ENCODE measurements around the gene AUTS2.

The AUTS2 gene

DNA sequence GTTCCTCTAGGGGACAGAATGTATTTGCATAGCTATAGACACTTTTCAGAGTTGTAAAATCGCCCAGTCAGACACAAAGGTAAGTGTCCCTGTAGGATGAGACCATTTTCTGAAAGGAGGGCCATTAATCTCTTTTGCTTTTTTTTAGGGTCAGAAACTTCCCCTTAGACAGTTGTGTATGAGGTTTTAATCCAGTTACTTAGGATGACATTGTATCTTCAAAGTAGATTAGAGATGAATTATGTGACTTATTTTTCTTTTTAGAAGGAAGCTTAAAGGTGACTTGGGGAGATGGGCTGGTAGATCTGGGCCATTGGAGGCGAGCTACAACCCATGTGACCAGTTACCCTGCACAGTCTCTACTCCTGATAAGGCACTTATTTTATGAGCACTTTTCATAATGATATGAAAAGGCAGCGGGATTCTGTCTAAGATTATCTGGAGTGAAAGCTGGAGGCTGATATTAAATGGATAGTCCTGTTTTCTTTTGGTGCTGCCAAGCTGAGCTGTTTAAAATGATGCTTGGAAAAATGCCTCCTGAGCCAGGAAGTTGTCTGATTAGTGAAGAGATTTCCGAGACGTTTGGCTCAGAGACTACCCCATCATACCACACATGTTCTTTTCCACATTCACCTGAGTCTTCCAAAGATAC, 264.3 kb downstream of the AUTS2 start:
- no peak overlapping the region for H3K4me3 ChIP-seq (ENCODE audit: low read depth, low read length)
- TF ChIP-seq, protein P1, sequence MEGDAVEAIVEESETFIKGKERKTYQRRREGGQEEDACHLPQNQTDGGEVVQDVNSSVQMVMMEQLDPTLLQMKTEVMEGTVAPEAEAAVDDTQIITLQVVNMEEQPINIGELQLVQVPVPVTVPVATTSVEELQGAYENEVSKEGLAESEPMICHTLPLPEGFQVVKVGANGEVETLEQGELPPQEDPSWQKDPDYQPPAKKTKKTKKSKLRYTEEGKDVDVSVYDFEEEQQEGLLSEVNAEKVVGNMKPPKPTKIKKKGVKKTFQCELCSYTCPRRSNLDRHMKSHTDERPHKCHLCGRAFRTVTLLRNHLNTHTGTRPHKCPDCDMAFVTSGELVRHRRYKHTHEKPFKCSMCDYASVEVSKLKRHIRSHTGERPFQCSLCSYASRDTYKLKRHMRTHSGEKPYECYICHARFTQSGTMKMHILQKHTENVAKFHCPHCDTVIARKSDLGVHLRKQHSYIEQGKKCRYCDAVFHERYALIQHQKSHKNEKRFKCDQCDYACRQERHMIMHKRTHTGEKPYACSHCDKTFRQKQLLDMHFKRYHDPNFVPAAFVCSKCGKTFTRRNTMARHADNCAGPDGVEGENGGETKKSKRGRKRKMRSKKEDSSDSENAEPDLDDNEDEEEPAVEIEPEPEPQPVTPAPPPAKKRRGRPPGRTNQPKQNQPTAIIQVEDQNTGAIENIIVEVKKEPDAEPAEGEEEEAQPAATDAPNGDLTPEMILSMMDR (IDR thresholded peaks at IDR 0.05; ENCODE audit: low read depth, low read length), result no peak

DNA sequence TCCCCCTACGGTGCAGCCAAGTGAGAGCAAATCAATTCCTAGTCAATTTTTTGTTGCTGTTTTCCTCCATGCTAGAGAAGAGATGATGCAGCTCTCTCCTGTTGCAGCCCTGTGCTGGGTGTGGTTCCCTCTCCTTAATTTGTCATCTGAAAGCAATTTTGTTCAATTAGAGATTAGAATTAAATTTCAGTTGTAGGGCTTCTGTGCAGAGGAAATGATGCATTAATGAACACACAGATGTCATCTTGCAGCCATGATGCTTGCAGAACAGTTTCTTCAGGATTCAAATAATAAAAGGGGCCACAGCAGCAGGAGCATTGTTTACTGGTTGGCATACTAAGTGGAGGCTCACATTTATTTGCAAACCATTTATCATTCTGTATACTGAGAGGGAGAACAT, 266.0 kb downstream of the AUTS2 start:
- no peak overlapping the region for H3K4me3 ChIP-seq (ENCODE audit: low read depth, low read length)
- TF ChIP-seq, protein P1 (IDR thresholded peaks at IDR 0.05; ENCODE audit: low read depth, low read length), result no peak

DNA sequence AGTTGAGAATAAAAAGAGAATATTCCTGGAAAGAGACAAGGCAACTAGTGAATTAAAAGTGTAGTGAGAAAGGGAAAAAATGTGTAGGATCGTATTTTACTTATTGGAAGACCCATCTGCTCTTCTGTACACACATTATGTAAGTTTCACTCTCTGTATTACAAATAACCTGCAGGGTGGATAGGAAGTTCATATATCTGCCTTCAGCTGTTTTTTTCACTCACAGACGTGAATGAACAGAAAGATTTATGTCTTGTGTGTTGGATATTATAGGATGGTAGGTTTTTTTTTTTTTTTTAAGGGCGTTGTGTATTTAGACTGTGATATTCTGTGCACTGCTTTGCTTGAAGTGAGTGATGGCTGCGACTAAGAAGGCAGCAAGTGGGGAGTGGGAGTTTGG, 266.5 kb downstream of the AUTS2 start:
- TF ChIP-seq, protein P1 (IDR thresholded peaks at IDR 0.05; ENCODE audit: low read depth, low read length), result no peak
- no peak overlapping the region for H3K4me3 ChIP-seq (ENCODE audit: low read depth, low read length)

DNA sequence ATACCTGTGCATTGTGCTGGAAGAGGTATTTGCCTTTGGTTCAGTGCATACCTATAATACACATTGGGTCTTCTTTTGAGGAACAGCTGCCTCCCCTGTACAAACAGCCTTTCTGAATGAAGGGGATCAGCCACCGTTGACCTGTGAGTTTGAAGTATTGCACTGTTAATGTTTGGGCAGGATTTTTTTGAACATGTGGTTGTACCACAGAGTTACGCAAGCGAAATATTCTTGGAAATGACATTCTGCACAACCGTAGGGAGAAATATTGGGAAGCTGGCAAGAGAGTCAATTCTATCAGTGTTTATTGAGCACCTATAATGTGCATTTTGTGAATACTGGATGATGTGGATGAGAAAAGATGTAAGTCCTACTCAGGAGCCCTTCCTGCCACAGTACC, 270.6 kb downstream of the AUTS2 start:
- TF ChIP-seq, protein P1 (IDR thresholded peaks at IDR 0.05; ENCODE audit: low read depth, low read length), result no peak
- no peak overlapping the region for H3K4me3 ChIP-seq (ENCODE audit: low read depth, low read length)

DNA sequence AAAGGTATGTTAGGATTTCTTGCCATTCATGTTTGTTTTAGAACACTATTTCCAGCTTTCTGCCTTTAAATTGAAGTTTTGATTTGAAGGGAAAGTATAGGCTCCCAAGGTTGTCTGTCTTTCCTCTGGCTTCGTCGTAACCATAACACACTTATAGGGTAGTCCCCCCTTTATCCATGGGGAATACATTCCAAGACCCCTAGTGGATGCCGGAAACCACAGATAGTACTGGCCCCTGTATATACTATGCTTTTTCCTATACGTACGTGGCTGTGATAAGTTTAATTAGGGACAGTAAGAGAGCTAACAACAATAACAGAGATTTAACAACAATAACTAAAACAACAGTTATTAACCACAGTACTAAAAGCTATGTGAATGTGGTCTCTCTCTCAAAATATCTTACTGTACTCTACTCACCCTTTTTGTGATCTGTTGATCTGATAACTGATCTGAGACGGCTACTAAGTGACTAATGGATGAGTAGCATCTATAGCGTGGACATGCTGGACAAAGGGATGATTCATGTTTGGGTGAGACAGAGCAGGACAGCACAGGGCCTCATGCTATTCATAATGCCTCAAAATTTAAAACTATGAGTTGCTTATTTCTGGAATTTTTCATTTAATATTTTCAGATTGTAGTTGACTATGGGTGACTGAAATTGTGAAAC, 273.1 kb downstream of the AUTS2 start:
- TF ChIP-seq, protein P1 (IDR thresholded peaks at IDR 0.05; ENCODE audit: low read depth, low read length), result no peak
- H3K4me3 ChIP-seq (ENCODE audit: low read depth, low read length), result no peak overlapping the region

DNA sequence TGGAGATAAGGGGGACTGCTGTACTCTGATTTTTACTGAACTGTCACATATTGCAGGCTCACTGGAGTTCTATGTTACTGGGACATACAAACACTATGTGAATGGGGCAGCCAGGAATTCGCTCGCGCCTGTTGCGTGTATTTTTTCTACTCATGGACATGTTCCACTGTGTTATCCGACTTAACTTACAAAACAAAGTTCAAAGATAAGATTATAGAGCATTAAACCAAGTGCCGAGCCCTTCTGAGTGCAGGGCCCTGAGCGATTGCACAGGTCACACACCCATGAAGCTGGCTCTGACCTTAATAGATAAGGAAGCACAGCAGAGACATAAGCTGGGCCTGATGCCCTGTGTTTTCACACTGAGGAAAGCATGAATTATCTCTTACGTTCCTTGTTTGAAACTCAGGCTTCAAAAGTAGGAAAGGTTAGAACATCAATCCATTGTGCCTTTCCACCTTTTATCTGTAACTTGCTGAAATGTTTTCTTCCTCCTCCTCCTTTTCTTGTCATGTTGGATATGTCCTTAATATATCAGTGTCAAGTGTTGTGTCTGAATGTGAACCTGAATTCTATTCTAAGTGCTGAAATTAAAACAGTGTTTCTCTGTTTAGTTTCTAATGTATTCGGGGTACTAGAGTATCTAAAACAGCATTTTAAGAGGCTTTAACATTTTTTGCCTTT, 273.8 kb downstream of the AUTS2 start:
- TF ChIP-seq, protein P1 (IDR thresholded peaks at IDR 0.05; ENCODE audit: low read depth, low read length), result no peak
- no peak overlapping the region for H3K4me3 ChIP-seq (ENCODE audit: low read depth, low read length)

DNA sequence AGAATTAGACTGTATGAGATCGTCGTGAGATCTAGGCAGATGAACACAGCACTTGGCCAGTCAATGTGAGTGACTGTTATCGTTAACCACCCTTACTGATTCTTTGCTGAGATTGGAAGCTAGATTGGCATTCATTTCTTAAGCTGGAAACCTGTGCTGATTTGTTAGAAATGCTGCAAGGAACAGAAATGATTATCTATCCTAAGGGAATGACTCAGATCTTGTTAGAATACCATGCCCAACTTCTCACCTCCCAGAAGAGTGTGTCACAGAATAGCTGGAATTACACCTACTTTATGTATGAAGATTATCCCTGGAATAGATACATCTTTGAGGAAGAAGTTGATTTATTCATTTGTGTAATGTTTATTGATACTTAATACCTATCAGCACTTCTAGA, 275.2 kb downstream of the AUTS2 start:
- TF ChIP-seq, protein P1 (IDR thresholded peaks at IDR 0.05; ENCODE audit: low read depth, low read length), result no peak
- no peak overlapping the region for H3K4me3 ChIP-seq (ENCODE audit: low read depth, low read length)
